DOHH2 (cell line): Measurements from ENCODE around the gene KREMEN2.

Experiments used
- EZH2phosphoT487 ChIP-seq: fragments of 200-600 bp; sonication (generic); IDR thresholded peaks from 2 replicates; pipeline ENCODE4 v1.6.1; 2017; ENCODE audit warnings: borderline replicate concordance, mild to moderate bottlenecking, antibody characterized with exemption, low read length, moderate library complexity, mixed read lengths
- TF ChIP-seq, protein P1 (sequence below): fragments of 200-600 bp; sonication (generic); IDR thresholded peaks from one replicate; pipeline ENCODE4 v1.5.1; 2014; ENCODE audit warnings: antibody characterized with exemption, mild to moderate bottlenecking, low read depth, low read length; ENCODE audit not compliant: poor library complexity, severe bottlenecking

- TF ChIP-seq, protein P1, sequence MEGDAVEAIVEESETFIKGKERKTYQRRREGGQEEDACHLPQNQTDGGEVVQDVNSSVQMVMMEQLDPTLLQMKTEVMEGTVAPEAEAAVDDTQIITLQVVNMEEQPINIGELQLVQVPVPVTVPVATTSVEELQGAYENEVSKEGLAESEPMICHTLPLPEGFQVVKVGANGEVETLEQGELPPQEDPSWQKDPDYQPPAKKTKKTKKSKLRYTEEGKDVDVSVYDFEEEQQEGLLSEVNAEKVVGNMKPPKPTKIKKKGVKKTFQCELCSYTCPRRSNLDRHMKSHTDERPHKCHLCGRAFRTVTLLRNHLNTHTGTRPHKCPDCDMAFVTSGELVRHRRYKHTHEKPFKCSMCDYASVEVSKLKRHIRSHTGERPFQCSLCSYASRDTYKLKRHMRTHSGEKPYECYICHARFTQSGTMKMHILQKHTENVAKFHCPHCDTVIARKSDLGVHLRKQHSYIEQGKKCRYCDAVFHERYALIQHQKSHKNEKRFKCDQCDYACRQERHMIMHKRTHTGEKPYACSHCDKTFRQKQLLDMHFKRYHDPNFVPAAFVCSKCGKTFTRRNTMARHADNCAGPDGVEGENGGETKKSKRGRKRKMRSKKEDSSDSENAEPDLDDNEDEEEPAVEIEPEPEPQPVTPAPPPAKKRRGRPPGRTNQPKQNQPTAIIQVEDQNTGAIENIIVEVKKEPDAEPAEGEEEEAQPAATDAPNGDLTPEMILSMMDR, result no peak
- TF ChIP-seq EZH2phosphoT487, result no peak
Observed at GRCh38 chr16:2987833-2988232, 23.8 kb downstream of the KREMEN2 start.
